Measurements from ENCODE around the gene PPP6R2.

- TF ChIP-seq CTCF (IDR thresholded peaks at IDR 0.05; ENCODE audit: low read depth, low read length, poor library complexity, severe bottlenecking) (no peak), EZH2phosphoT487 (IDR thresholded peaks at IDR 0.05; ENCODE audit: borderline replicate concordance, low read length) (no peak)
Measured at GRCh38 chr22:50317178-50317577, 25.9 kb upstream of the PPP6R2 start.

Measured in DOHH2 (cell line).